Loucy (cell line): ENCODE data around the gene NDST1.

Source experiments
- H2AFZ ChIP-seq: fragments of 200-600 bp; sonication (generic); 2 replicates; pipeline ENCODE4 v1.6.0; 2016; ENCODE audit warnings: antibody characterized with exemption, mild to moderate bottlenecking, low read length, moderate library complexity
- H3F3A ChIP-seq: fragments of 200-600 bp; 2 replicates; pipeline ENCODE4 v1.6.0; 2016; ENCODE audit warnings: antibody characterized with exemption, low read depth, mild to moderate bottlenecking
- H3K27me3 ChIP-seq: fragments of 200-600 bp; sonication (generic); 2 replicates; pipeline ENCODE4 v1.6.1; 2014; ENCODE audit warnings: low read length, mild to moderate bottlenecking; ENCODE audit not compliant: insufficient read depth, poor library complexity, severe bottlenecking
- H3K36me3 ChIP-seq: fragments of 200-600 bp; sonication (generic); 2 replicates; pipeline ENCODE4 v1.6.1; 2016; ENCODE audit warnings: low read length; ENCODE audit not compliant: insufficient read depth
- H3K4me1 ChIP-seq: fragments of 200-600 bp; sonication (generic); 2 replicates; pipeline ENCODE4 v1.5.1; 2014; ENCODE audit warnings: low read length, mild to moderate bottlenecking; ENCODE audit not compliant: insufficient read depth, poor library complexity, severe bottlenecking
- H3K4me2 ChIP-seq: fragments of 200-600 bp; sonication (generic); 2 replicates; pipeline ENCODE4 v1.6.0; 2014; ENCODE audit warnings: antibody characterized with exemption, low read length, low read depth, mild to moderate bottlenecking; ENCODE audit not compliant: poor library complexity, severe bottlenecking
- H3K4me3 ChIP-seq: fragments of 200-600 bp; sonication (generic); 2 replicates; pipeline ENCODE4 v1.5.1; 2014; ENCODE audit warnings: low read length, mild to moderate bottlenecking, mixed read lengths; ENCODE audit not compliant: poor library complexity, severe bottlenecking
- H3K79me2 ChIP-seq: fragments of 200-600 bp; sonication (generic); 2 replicates; pipeline ENCODE4 v1.6.1; 2014; ENCODE audit warnings: low read length; ENCODE audit not compliant: insufficient read depth
- H3K9ac ChIP-seq: fragments of 200-600 bp; sonication (generic); 2 replicates; pipeline ENCODE4 v1.6.0; 2014; ENCODE audit warnings: mild to moderate bottlenecking, low read depth, low read length, moderate library complexity; ENCODE audit not compliant: poor library complexity, severe bottlenecking
- H3K9me2 ChIP-seq: fragments of 200-600 bp; sonication (generic); replicated peaks from 2 replicates; pipeline ENCODE4 v1.6.1; 2016; ENCODE audit warnings: low read depth, low read length, mixed read lengths
- H3K9me3 ChIP-seq: fragments of 200-600 bp; sonication (generic); 2 replicates; pipeline ENCODE4 v1.6.1; 2014; ENCODE audit warnings: mild to moderate bottlenecking, antibody characterized with exemption, low read length, low read depth; ENCODE audit not compliant: insufficient read depth
- H4K20me1 ChIP-seq: fragments of 200-600 bp; sonication (generic); 2 replicates; pipeline ENCODE4 v1.6.0; 2014; ENCODE audit warnings: antibody characterized with exemption, low read length, mild to moderate bottlenecking; ENCODE audit not compliant: insufficient read depth, poor library complexity, severe bottlenecking
- CTCF ChIP-seq: fragments of 200-600 bp; sonication (generic); conservative IDR thresholded peaks from 2 replicates; pipeline ENCODE4 v1.5.1; 2014; ENCODE audit warnings: mild to moderate bottlenecking, antibody characterized with exemption, low read length
- EZH2phosphoT487 ChIP-seq: fragments of 200-600 bp; IDR thresholded peaks from 2 replicates; pipeline ENCODE4 v1.6.1; 2018; ENCODE audit warnings: antibody characterized with exemption, mild to moderate bottlenecking, moderate library complexity, borderline replicate concordance

NDST1 gene

DNA sequence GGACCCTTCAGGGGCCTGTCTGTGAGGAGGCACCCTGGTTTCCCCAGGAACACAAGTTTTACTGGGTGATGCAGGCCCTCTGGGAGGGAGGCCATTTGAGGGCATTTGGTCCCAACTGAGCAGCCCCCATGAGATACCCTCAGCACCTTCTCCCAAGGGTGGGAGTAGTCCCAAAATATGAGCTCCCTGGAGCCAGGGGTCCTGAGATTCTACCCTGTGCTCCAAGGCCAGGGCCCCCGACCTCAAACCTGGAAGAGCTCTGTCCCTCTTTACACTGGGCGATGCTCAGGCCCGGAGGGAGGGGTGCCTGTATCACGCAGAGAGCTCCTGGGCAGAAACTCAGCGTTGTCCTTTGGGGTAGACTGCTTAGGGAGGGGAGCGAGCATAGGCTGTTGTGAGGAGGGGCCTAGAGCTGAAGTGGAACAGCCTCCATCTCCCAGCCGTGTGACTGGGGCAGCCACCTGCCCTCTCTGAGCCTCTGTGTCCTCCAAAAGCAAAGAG is 68.6 kb downstream of the NDST1 start:
- Histone ChIP-seq H4K20me1 (no peaks in the 10 kb centered on the region), H3K4me1 (no peaks in the 10 kb centered on the region), H3K4me2 (no peak overlapping the region), H3K9ac (no peak overlapping the region), H3K9me2 (no peaks in the 10 kb centered on the region), H3K79me2 (no peaks in the 10 kb centered on the region), H3K9me3 (no peaks in the 10 kb centered on the region), H3K4me3 (no peak overlapping the region), H3F3A (no peaks in the 10 kb centered on the region), H3K36me3 (no peaks in the 10 kb centered on the region), H3K27me3 (no peaks in the 10 kb centered on the region), H2AFZ (no peak overlapping the region)
- TF ChIP-seq CTCF, result no peak
- TF ChIP-seq EZH2phosphoT487, result no peak

DNA sequence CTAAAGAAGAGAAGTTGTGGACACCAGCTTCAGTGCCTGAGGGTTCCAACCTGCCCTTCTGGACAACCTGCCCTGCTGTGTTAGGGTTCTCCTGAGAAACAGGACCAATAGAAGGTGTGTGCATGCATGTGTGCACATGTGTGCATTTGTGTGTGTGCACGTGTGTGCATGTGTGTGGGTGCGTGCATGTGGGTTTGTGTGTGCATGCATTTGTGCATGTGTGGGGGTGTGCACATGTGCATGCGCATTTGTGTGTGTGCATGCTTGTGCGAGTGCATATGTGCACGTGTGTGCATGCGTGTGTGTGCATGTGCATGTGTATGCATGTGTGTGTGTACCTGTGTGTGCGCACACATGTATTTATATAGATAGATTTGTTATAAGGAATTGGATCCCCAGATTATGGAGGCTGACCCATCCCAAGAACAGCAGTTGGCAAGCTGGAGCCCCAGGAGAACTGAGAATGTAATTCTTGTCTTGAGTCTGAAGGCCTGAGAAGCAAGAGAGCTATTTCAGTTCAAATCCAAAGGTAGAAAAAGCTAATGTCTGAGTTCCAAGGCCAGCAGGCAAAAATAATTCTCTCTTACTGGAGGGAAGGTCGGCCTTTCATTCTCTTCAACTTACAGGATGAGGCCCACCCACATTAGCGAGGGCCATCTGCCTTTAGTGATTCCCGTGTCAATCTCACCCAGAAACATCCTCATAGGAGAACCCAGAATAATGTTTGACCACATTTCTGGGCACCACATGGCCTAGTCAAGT is 69.6 kb downstream of the NDST1 start:
- Histone ChIP-seq H3K4me3 (no peak overlapping the region), H3K9ac (no peak overlapping the region), H3K79me2 (no peaks in the 10 kb centered on the region), H3K9me3 (no peaks in the 10 kb centered on the region), H3K36me3 (no peaks in the 10 kb centered on the region), H2AFZ (no peak overlapping the region), H3F3A (no peaks in the 10 kb centered on the region), H3K4me1 (no peaks in the 10 kb centered on the region), H3K4me2 (no peak overlapping the region), H3K9me2 (no peaks in the 10 kb centered on the region), H3K27me3 (no peaks in the 10 kb centered on the region), H4K20me1 (no peaks in the 10 kb centered on the region)
- TF ChIP-seq EZH2phosphoT487, result no peak
- no peak for TF ChIP-seq CTCF

DNA sequence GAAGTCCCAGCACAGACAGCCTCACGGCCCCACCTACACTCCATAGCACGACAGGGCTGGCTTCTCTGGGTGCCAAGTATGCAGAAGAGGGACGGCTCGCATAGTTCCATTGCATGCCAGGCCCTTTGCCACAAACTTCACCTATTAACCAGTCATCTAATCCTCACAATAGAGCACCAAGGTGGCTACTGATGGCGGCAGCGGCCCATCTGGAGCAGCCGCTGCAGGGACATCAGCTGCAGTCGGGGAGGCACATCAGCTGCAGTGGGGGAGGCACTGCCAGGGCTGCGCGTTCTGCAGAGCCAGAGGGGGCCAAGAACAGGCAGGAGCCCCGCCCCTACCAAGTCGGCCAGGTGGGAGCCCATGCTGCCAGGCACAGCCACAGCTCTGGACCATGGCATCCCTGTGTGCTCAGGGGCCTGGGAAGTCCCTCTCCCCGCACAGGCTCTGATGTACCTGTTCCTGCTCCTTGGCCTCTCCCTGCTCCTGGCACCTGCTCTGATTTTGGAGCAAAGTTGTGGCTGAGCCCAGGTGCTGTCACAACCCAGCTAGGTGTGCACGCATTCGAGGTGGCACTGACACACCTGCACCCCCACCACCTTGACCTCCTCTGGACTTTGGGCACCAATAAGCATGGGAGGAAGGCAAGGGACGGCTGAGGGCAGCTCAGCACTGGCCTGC is 71.0 kb downstream of the NDST1 start:
- TF ChIP-seq CTCF (no peak), EZH2phosphoT487 (no peak)
- Histone ChIP-seq H3K4me2 (no peak overlapping the region), H3K4me3 (no peak overlapping the region), H3K9ac (no peak overlapping the region), H3K9me2 (no peaks in the 10 kb centered on the region), H2AFZ (no peak overlapping the region), H4K20me1 (no peaks in the 10 kb centered on the region), H3K4me1 (no peaks in the 10 kb centered on the region), H3K36me3 (no peaks in the 10 kb centered on the region), H3K9me3 (no peaks in the 10 kb centered on the region), H3K79me2 (no peaks in the 10 kb centered on the region), H3F3A (no peaks in the 10 kb centered on the region), H3K27me3 (no peaks in the 10 kb centered on the region)
